GM23338 (cell line): ENCODE measurements around the gene LENEP.

Experiments
- CREB1 ChIP-seq: fragments of 250-450 bp; sonication (Bioruptor Pico); IDR thresholded peaks from 2 replicates; pipeline ENCODE4 v1.5.0; 2020; ENCODE audit warnings: low read depth, mild to moderate bottlenecking, moderate library complexity
- EZH2 ChIP-seq: fragments of 200-600 bp; sonication (generic); IDR thresholded peaks from one replicate; pipeline ENCODE4 v1.8.0; 2017; ENCODE audit warnings: antibody characterized with exemption, mild to moderate bottlenecking, low read depth; ENCODE audit not compliant: unreplicated experiment
- EZH2phosphoT487 ChIP-seq: fragments of 200-600 bp; sonication (generic); IDR thresholded peaks from one replicate; pipeline ENCODE4 v1.8.1; 2018; ENCODE audit warnings: antibody characterized with exemption; ENCODE audit not compliant: unreplicated experiment
- POLR2AphosphoS5 ChIP-seq: IDR thresholded peaks from 2 replicates; pipeline ENCODE4 v1.6.1; 2016; ENCODE audit warnings: antibody characterized with exemption, low read depth
- REST ChIP-seq: IDR thresholded peaks from one replicate; pipeline ENCODE4 v1.6.1; 2018; ENCODE audit warnings: antibody characterized with exemption; ENCODE audit not compliant: unreplicated experiment
- TF ChIP-seq, protein P1 (sequence below), 2 experiments: fragments of 200-600 bp in 1 of 2; sonication (generic) in 1 of 2; conservative IDR thresholded peaks; 2 replicates each; pipeline versions ENCODE4 v1.5.1 to v1.6.1; 2016 to 2017; ENCODE audit warnings: antibody characterized with exemption in 2 of 2, low read depth in 2 of 2, mild to moderate bottlenecking in 2 of 2, moderate library complexity in 1 of 2
- TF ChIP-seq, protein P2 (sequence below): IDR thresholded peaks from 2 replicates; pipeline ENCODE4 v1.6.1; 2016; ENCODE audit warnings: antibody characterized with exemption

DNA sequence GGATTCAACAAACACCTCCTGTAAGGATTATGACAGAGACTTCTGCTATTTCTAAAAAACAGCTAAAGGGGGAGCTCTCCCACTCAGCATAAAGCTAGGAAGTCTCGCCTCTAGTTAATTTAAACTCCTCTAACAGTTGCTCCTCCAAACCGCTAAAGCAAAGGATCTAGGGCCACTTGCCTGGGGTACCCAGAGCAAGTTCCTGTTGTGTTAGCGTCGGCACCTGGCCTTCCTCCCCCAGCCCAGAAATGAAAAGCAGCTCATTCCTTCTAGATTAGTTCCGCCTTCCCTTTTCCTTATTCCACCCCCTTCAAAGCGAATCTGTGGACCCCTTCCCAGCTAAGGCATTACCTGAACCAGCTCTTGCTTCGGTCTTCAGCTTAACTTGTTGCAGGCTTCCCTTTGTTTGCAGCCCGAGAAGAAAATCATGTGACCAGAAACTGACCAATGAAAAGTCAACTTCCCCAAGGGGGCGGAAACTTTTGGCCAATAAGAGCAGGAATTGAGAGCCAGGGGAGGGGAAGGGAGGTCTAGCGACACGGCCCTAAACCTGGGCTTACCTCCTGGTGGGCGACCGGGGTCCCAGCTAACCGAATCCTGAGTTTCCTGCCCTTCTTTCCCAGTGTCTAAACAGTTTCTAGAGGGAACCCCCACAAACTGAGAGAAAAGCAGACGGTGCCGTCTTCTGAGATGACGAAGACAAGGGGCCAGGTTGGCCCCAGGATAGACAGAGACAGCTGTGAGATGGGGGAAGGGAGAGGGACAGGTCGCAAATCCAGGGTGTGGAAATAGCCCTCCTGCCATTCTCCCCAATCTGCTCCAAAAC lies 37.5 kb upstream of the LENEP start, which contains the start of gene PBXIP1:
- TF ChIP-seq, protein P1, sequence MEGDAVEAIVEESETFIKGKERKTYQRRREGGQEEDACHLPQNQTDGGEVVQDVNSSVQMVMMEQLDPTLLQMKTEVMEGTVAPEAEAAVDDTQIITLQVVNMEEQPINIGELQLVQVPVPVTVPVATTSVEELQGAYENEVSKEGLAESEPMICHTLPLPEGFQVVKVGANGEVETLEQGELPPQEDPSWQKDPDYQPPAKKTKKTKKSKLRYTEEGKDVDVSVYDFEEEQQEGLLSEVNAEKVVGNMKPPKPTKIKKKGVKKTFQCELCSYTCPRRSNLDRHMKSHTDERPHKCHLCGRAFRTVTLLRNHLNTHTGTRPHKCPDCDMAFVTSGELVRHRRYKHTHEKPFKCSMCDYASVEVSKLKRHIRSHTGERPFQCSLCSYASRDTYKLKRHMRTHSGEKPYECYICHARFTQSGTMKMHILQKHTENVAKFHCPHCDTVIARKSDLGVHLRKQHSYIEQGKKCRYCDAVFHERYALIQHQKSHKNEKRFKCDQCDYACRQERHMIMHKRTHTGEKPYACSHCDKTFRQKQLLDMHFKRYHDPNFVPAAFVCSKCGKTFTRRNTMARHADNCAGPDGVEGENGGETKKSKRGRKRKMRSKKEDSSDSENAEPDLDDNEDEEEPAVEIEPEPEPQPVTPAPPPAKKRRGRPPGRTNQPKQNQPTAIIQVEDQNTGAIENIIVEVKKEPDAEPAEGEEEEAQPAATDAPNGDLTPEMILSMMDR (conservative IDR thresholded peaks at IDR 0.05; ENCODE audit: low read depth in 2 of 2), result peak; percentile 25 to 30
- TF ChIP-seq EZH2phosphoT487 (no peak), EZH2 (no peak), POLR2AphosphoS5 (peak; percentile 58; the same call in 1 of the 2 replicates), REST (no peak), CREB1 (CRISPR knock-in tag) (peak; percentile 18; the same call in 1 of the 2 replicates)
- TF ChIP-seq, protein P2, sequence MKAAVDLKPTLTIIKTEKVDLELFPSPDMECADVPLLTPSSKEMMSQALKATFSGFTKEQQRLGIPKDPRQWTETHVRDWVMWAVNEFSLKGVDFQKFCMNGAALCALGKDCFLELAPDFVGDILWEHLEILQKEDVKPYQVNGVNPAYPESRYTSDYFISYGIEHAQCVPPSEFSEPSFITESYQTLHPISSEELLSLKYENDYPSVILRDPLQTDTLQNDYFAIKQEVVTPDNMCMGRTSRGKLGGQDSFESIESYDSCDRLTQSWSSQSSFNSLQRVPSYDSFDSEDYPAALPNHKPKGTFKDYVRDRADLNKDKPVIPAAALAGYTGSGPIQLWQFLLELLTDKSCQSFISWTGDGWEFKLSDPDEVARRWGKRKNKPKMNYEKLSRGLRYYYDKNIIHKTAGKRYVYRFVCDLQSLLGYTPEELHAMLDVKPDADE, result no peak
